Kidney (tissue), 14 donors: Measurements from ENCODE around the gene MTIF3. TPM values are rescaled to one million over a fixed set of nuclear protein-coding genes. Genes with fewer than 3 reads are reported as not detected.

Experiments
- DNase-seq, 5 donors: peaks; one replicate each; pipeline ENCODE4 v3.0.0-alpha.2; 2013 to 2020
- FAIRE-seq: peaks from 2 replicates; lab custom pipeline; 2012; peaks lifted over from hg19 to GRCh38; lab: Jason Lieb, UNC
- H3K27ac ChIP-seq, 2 donors: one replicate each; pipeline ENCODE4 v1.7.0; 2013; ENCODE audit warnings: low read depth in 2 of 2, low read length in 2 of 2, inconsistent platforms in 1 of 2
- H3K27me3 ChIP-seq: one replicate; pipeline ENCODE4 v1.7.1; 2013; ENCODE audit warnings: low read length, inconsistent platforms; ENCODE audit not compliant: control insufficient read depth, insufficient read depth
- H3K36me3 ChIP-seq, 3 donors: one replicate each; pipeline versions ENCODE4 v1.7.0 to v1.7.1; 2013; ENCODE audit warnings: low read length in 3 of 3, control low read depth in 1 of 3, inconsistent platforms in 1 of 3; ENCODE audit not compliant: insufficient read depth in 3 of 3, control insufficient read depth in 2 of 3
- H3K4me1 ChIP-seq, 3 donors: one replicate each; pipeline versions ENCODE4 v1.7.0 to v1.7.1; 2013; ENCODE audit warnings: low read length in 3 of 3, inconsistent platforms in 1 of 3, low read depth in 1 of 3; ENCODE audit not compliant: control insufficient read depth in 2 of 3, insufficient read depth in 2 of 3
- H3K4me3 ChIP-seq, 3 donors: one replicate each; pipeline versions ENCODE4 v1.7.0 to v1.8.1; 2013; ENCODE audit warnings: low read length in 3 of 3, control low read depth in 1 of 3, inconsistent platforms in 1 of 3
- H3K9ac ChIP-seq, 3 donors: one replicate each; pipeline versions ENCODE4 v1.7.0 to v1.7.1; 2013; ENCODE audit warnings: low read length in 3 of 3, control low read depth in 1 of 3, inconsistent platforms in 1 of 3
- H3K9me3 ChIP-seq, 3 donors: one replicate each; pipeline versions ENCODE4 v1.7.0 to v1.7.1; 2013; ENCODE audit warnings: low read length in 3 of 3, control low read depth in 1 of 3, inconsistent platforms in 1 of 3; ENCODE audit not compliant: control insufficient read depth in 2 of 3, insufficient read depth in 1 of 3
- intact Hi-C: fragments of 100-400 bp; cut with DNase I; formaldehyde crosslinking; loops from one replicate; pipeline ENCODE4 v1.11.1; 2022
- polyA plus RNA-seq: library from polyadenylated mRNA; stranded (reverse); fragments of 350-450 nt; fragmentation: Illumina TruSeq; extraction: RNeasy Lipid Tissue Mini Kit (QIAGEN cat#74804); gene quantifications from one replicate; pipeline ENCODE4 v1.2.3, GENCODE V29; 2014; ENCODE audit warnings: low read depth, low replicate concordance; ENCODE audit not compliant: insufficient read depth
- total RNA-seq: library from RNA; stranded (reverse); fragmentation: NEBNext Ultra II Directional; extraction: Animal tissue kit (Norgen Biotek cat#: 25700); gene quantifications from one replicate; pipeline ENCODE4 v1.2.1, GENCODE V29; 2021
- TF ChIP-seq, protein P1 (sequence below): IDR thresholded peaks from 3 replicates; pipeline ENCODE4 v1.5.1; 2012; ENCODE audit warnings: mild to moderate bottlenecking, moderate library complexity, borderline replicate concordance; ENCODE audit not compliant: insufficient read depth; ENCODE audit errors: extremely low read depth
- donor health status: control.
- donor health status: control.
- donor health status: control.
- donor health status: control.
- donor health status: control.
- donor health status: DM: yes; HTN: yes; CAD: no.
- donor health status: Normal renal cell carcinoma (clear cell type).

MTIF3 gene
- total and polyA plus RNA-seq, 2 donors from 2014 or later = 48.5 to 130 TPM

GRCh38 chr13:27489456-27489855 is 39.1 kb upstream of the MTIF3 start:
- no peaks in the 10 kb centered on the region for H3K36me3 ChIP-seq

DNA sequence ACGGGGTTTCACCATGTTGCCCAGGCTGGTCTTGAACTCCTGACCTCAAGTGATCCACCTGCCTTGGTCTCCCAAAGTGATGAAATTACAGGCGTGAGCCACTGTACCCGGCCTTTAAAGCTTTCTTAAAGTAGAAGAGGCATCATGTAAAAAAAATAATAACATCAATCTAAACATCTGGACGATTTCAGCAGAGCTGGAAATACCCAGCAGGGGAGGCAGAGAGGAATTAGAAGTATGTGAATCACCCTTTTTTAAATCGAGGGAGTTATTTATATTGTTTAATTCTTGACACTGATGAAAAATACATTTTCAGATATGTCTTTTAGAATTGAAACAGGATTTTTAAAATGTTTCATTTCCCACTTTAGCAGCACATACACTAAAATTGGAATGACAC is 37.4 kb upstream of the MTIF3 start:
- Histone ChIP-seq H3K27me3 (no peaks in the 10 kb centered on the region), H3K27ac (no peak overlapping the region), H3K9me3 (no peaks in the 10 kb centered on the region), H3K4me1 (no peaks in the 10 kb centered on the region), H3K4me3 (no peak overlapping the region), H3K9ac (no peak overlapping the region), H3K36me3 (no peaks in the 10 kb centered on the region)
- TF ChIP-seq, protein P1, sequence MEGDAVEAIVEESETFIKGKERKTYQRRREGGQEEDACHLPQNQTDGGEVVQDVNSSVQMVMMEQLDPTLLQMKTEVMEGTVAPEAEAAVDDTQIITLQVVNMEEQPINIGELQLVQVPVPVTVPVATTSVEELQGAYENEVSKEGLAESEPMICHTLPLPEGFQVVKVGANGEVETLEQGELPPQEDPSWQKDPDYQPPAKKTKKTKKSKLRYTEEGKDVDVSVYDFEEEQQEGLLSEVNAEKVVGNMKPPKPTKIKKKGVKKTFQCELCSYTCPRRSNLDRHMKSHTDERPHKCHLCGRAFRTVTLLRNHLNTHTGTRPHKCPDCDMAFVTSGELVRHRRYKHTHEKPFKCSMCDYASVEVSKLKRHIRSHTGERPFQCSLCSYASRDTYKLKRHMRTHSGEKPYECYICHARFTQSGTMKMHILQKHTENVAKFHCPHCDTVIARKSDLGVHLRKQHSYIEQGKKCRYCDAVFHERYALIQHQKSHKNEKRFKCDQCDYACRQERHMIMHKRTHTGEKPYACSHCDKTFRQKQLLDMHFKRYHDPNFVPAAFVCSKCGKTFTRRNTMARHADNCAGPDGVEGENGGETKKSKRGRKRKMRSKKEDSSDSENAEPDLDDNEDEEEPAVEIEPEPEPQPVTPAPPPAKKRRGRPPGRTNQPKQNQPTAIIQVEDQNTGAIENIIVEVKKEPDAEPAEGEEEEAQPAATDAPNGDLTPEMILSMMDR = no peak
- no peak for FAIRE-seq
- DNase-seq = no peak
- intact Hi-C loops = no loop called here

More at GRCh38 chr13:27489456-27489855, 39.1 kb upstream of the MTIF3 start:
- H3K9me3 ChIP-seq = no peaks in the 10 kb centered on the region
- TF ChIP-seq, protein P1 = no peak
- H3K27ac ChIP-seq = no peak overlapping the region
- no peak overlapping the region for H3K9ac ChIP-seq
- FAIRE-seq (no peak), DNase-seq (no peak)
- H3K27me3 ChIP-seq = no peaks in the 10 kb centered on the region
- no peaks in the 10 kb centered on the region for H3K4me1 ChIP-seq
- H3K4me3 ChIP-seq = no peak overlapping the region
- intact Hi-C loops = no loop called here

GRCh38 chr13:27483421-27483820 is 33.1 kb upstream of the MTIF3 start:
- intact Hi-C loops = no loop called here
- DNase-seq = no peak
- Histone ChIP-seq H3K4me3 (no peak overlapping the region), H3K9ac (no peak overlapping the region), H3K4me1 (no peaks in the 10 kb centered on the region), H3K27ac (no peak overlapping the region), H3K9me3 (peaks cover 0 to 5% (median 0%) of the 10 kb centered on the region in 3 donors), H3K36me3 (no peaks in the 10 kb centered on the region), H3K27me3 (no peaks in the 10 kb centered on the region)
- FAIRE-seq = no peak
- TF ChIP-seq, protein P1 = no peak

DNA sequence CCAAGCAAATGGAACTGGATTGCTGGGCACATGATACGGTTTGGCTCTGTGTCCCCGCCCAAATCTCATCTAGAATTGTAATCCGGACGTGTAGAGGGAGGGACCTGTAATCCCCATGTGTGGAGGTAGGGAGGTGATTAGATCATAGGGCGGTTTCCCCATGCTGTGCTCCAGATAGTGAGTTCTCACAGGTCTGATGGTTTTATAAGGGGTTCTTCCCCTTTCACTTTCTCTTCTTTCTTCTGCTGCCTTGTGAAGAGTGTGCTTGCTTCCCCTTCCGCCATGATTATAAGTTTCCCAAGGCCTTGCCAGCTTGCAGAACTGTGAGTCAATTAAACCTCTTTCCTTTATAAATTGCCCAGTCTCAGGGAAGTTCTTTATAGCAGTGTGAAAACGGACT is 32.6 kb upstream of the MTIF3 start:
- TF ChIP-seq, protein P1 = no peak
- Histone ChIP-seq H3K36me3 (no peaks in the 10 kb centered on the region), H3K4me3 (no peak overlapping the region), H3K9me3 (peaks cover 0 to 5% (median 0%) of the 10 kb centered on the region in 3 donors), H3K9ac (no peak overlapping the region), H3K4me1 (no peaks in the 10 kb centered on the region), H3K27ac (no peak overlapping the region), H3K27me3 (no peaks in the 10 kb centered on the region)
- FAIRE-seq = no peak
- intact Hi-C loops = no loop called here
- no peak for DNase-seq
